T-helper 2 cell treated with Interferon-gamma antibody and Interleukin-4, amounts not matched to agents 5 μg/mL and 100 μg/mL, for 36 hours (primary cell): Measurements from ENCODE around the gene EDIL3.

Experiments used
- DNase-seq: peaks from one replicate; pipeline ENCODE4 v3.0.0; 2021; ENCODE audit warnings: low spot score
- H3K27ac Mint-ChIP-seq: one replicate; pipeline ENCODE4 v1.8.0; 2021; ENCODE audit warnings: mild to moderate bottlenecking, mixed read lengths
- H3K27me3 Mint-ChIP-seq: one replicate; pipeline ENCODE4 v1.8.0; 2021; ENCODE audit warnings: low read depth, mixed read lengths
- H3K36me3 Mint-ChIP-seq: one replicate; pipeline ENCODE4 v1.8.0; 2021; ENCODE audit warnings: low read depth, mixed read lengths
- H3K4me1 Mint-ChIP-seq: one replicate; pipeline ENCODE4 v1.8.0; 2021; ENCODE audit warnings: low read depth, mixed read lengths
- H3K4me3 Mint-ChIP-seq: one replicate; pipeline ENCODE4 v1.8.0; 2022; ENCODE audit warnings: mild to moderate bottlenecking, moderate library complexity, mixed read lengths
- H3K9me3 Mint-ChIP-seq: one replicate; pipeline ENCODE4 v1.8.0; 2021; ENCODE audit warnings: mixed read lengths

The EDIL3 gene

GRCh38 chr5:83899326-83899970 is 485.2 kb downstream of the EDIL3 start:
- no peak for DNase-seq
- no peak overlapping the region for H3K4me3 Mint-ChIP-seq
- no peaks in the 10 kb centered on the region for H3K36me3 Mint-ChIP-seq
- no peaks in the 10 kb centered on the region for H3K9me3 Mint-ChIP-seq
- no peaks in the 10 kb centered on the region for H3K27me3 Mint-ChIP-seq
- H3K4me1 Mint-ChIP-seq = no peaks in the 10 kb centered on the region
- no peak overlapping the region for H3K27ac Mint-ChIP-seq

- Mint-ChIP-seq H3K27ac (no peak overlapping the region), H3K4me3 (no peak overlapping the region), H3K36me3 (no peaks in the 10 kb centered on the region), H3K4me1 (no peaks in the 10 kb centered on the region), H3K27me3 (no peaks in the 10 kb centered on the region), H3K9me3 (no peaks in the 10 kb centered on the region)
- DNase-seq = no peak
Observed at GRCh38 chr5:83895860-83896259, 488.8 kb downstream of the EDIL3 start.

GRCh38 chr5:83891261-83891660 is 493.4 kb downstream of the EDIL3 start:
- Mint-ChIP-seq H3K27me3 (no peaks in the 10 kb centered on the region), H3K4me3 (no peak overlapping the region), H3K36me3 (no peaks in the 10 kb centered on the region), H3K27ac (no peak overlapping the region), H3K9me3 (no peaks in the 10 kb centered on the region), H3K4me1 (no peaks in the 10 kb centered on the region)
- DNase-seq = no peak
